ENCODE results near the gene RAD51B. TPM values are rescaled to one million over a fixed set of nuclear protein-coding genes. Genes with fewer than 3 reads are reported as not detected.

RAD51B gene
- total and polyA plus RNA-seq, 4 donors = 2.5 to 95.0 (median 9.6) TPM

- WGBS, 2 donors = 88 to 100% methylated on average over 2 of the region's 2 CpGs
- Histone ChIP-seq H3K27me3 (ENCODE audit: control insufficient read depth in 3 of 3, insufficient read depth in 3 of 3, low read length in 2 of 3) (no peaks in the 10 kb centered on the region), H3K36me3 (ENCODE audit: control insufficient read depth in 4 of 4, insufficient read depth in 4 of 4, low read length in 4 of 4) (no peaks in the 10 kb centered on the region), H3K4me1 (ENCODE audit: control insufficient read depth in 5 of 5, insufficient read depth in 5 of 5, low read length in 5 of 5) (peaks cover 3 to 33% (median 11%) of the 10 kb centered on the region in 5 donors), H3K9ac (ENCODE audit: insufficient read depth in 1 of 2, low read length in 2 of 2) (no peak overlapping the region), H3K27ac (ENCODE audit: low read depth in 1 of 2, low read length in 1 of 2) (no peak overlapping the region), H3K4me3 (no peak overlapping the region), H3K9me3 (ENCODE audit: control insufficient read depth in 4 of 4, insufficient read depth in 3 of 4, low read length in 3 of 4) (no peaks in the 10 kb centered on the region)
- ATAC-seq (ENCODE audit: insufficient read depth, low FRiP score) (no peak), DNase-seq (no peak)
- TF ChIP-seq CTCF (IDR thresholded peaks at IDR 0.05; ENCODE audit: control extremely low read depth, extremely low read depth) = no peak
Observed at GRCh38 chr14:68693926-68694325, 874.3 kb downstream of the RAD51B start.

- Histone ChIP-seq H3K4me3 (no peak overlapping the region), H3K27ac (ENCODE audit: low read depth in 1 of 2, low read length in 1 of 2) (peak overlapping the region in 1 of 2 donors; percentile 6), H3K9me3 (ENCODE audit: control insufficient read depth in 4 of 4, insufficient read depth in 3 of 4, low read length in 3 of 4) (no peaks in the 10 kb centered on the region), H3K36me3 (ENCODE audit: control insufficient read depth in 4 of 4, insufficient read depth in 4 of 4, low read length in 4 of 4) (no peaks in the 10 kb centered on the region), H3K9ac (ENCODE audit: insufficient read depth in 1 of 2, low read length in 2 of 2) (no peak overlapping the region), H3K4me1 (ENCODE audit: control insufficient read depth in 5 of 5, insufficient read depth in 5 of 5, low read length in 5 of 5) (peaks cover 3 to 25% (median 4%) of the 10 kb centered on the region in 5 donors), H3K27me3 (ENCODE audit: control insufficient read depth in 3 of 3, insufficient read depth in 3 of 3, low read length in 2 of 3) (no peaks in the 10 kb centered on the region)
- DNase-seq = peak in 2 of 3 donors; percentile 35 to 44
- ATAC-seq (ENCODE audit: insufficient read depth, low FRiP score) = no peak
- WGBS, 2 donors = 81 to 83% methylated on average over 7 of the region's 7 CpGs
- TF ChIP-seq CTCF (IDR thresholded peaks at IDR 0.05; ENCODE audit: control extremely low read depth, extremely low read depth) = no peak
Observed at GRCh38 chr14:68694516-68695235, 875.1 kb downstream of the RAD51B start.

GRCh38 chr14:68695326-68695768, 875.8 kb downstream of the RAD51B start:
- DNase-seq (no peak), ATAC-seq (ENCODE audit: insufficient read depth, low FRiP score) (peak; percentile 70)
- no peaks in the 10 kb centered on the region for H3K27me3 ChIP-seq (ENCODE audit: control insufficient read depth in 3 of 3, insufficient read depth in 3 of 3, low read length in 2 of 3)
- no peak for TF ChIP-seq CTCF (IDR thresholded peaks at IDR 0.05; ENCODE audit: control extremely low read depth, extremely low read depth)
- H3K9ac ChIP-seq (ENCODE audit: insufficient read depth in 1 of 2, low read length in 2 of 2) = no peak overlapping the region
- peaks cover 3 to 19% (median 4%) of the 10 kb centered on the region in 5 donors for H3K4me1 ChIP-seq (ENCODE audit: control insufficient read depth in 5 of 5, insufficient read depth in 5 of 5, low read length in 5 of 5)
- H3K4me3 ChIP-seq = no peak overlapping the region
- H3K9me3 ChIP-seq (ENCODE audit: control insufficient read depth in 4 of 4, insufficient read depth in 3 of 4, low read length in 3 of 4) = no peaks in the 10 kb centered on the region
- H3K27ac ChIP-seq (ENCODE audit: low read depth in 1 of 2, low read length in 1 of 2) = peak overlapping the region in 1 of 2 donors; percentile 62
- H3K36me3 ChIP-seq (ENCODE audit: control insufficient read depth in 4 of 4, insufficient read depth in 4 of 4, low read length in 4 of 4) = no peaks in the 10 kb centered on the region
- WGBS, 2 donors = 62 to 63% methylated on average over 7 of the region's 7 CpGs
